Endothelial cell (in vitro differentiated cells): ENCODE results near the gene GPR15LG. TPM values are rescaled to one million over a fixed set of nuclear protein-coding genes. Genes with fewer than 3 reads are reported as not detected.
"Not testable (repeated sequence)": the region's sequence is repeated elsewhere in the genome, so short reads cannot be mapped to it uniquely, and the experiment has no call there.

ENCODE experiments used
- DNase-seq: peaks from one replicate; pipeline ENCODE4 v3.0.0; 2021; ENCODE audit warnings: low spot score
- H3K27ac Mint-ChIP-seq: one replicate; pipeline ENCODE4 v1.8.0; 2021; ENCODE audit warnings: mixed read lengths, inconsistent platforms; ENCODE audit not compliant: unreplicated experiment
- H3K27me3 Mint-ChIP-seq: one replicate; pipeline ENCODE4 v1.8.0; 2021; ENCODE audit warnings: mild to moderate bottlenecking, moderate library complexity, mixed read lengths, inconsistent platforms; ENCODE audit not compliant: unreplicated experiment
- H3K36me3 Mint-ChIP-seq: one replicate; pipeline ENCODE4 v1.8.0; 2021; ENCODE audit warnings: mild to moderate bottlenecking, low read depth, mixed read lengths, inconsistent platforms; ENCODE audit not compliant: unreplicated experiment
- H3K4me1 Mint-ChIP-seq: one replicate; pipeline ENCODE4 v1.8.0; 2021; ENCODE audit warnings: mild to moderate bottlenecking, mixed read lengths, inconsistent platforms; ENCODE audit not compliant: unreplicated experiment
- H3K4me3 Mint-ChIP-seq: one replicate; pipeline ENCODE4 v1.8.0; 2021; ENCODE audit warnings: mild to moderate bottlenecking, mixed read lengths, inconsistent platforms; ENCODE audit not compliant: unreplicated experiment
- H3K9me3 Mint-ChIP-seq: one replicate; pipeline ENCODE4 v1.8.0; 2021; ENCODE audit warnings: mixed read lengths, inconsistent platforms; ENCODE audit not compliant: unreplicated experiment
- long read RNA-seq: library from polyadenylated mRNA; unstranded; transcript quantifications from one replicate; pipeline ENCODE4 v2.0.0, GENCODE V29; 2020; ENCODE audit not compliant: unreplicated experiment
- total RNA-seq: library from RNA; stranded (reverse); fragmentation: NEBNext Ultra II Directional; extraction: Animal tissue kit (Norgen Biotek cat#: 25700); gene quantifications from one replicate; pipeline ENCODE4 v1.2.1, GENCODE V29; 2021; ENCODE audit not compliant: unreplicated experiment
- TF ChIP-seq, protein P1 (sequence below): fragments of 200-600 bp; sonication (generic); IDR thresholded peaks from one replicate; pipeline ENCODE4 v1.5.0; 2021; ENCODE audit warnings: antibody characterized with exemption; ENCODE audit not compliant: unreplicated experiment

GPR15LG gene
- total RNA-seq = not detected
- long read RNA-seq = 0 reads

GRCh38 chr10:84173501-84173929, at the start of gene GPR15LG:
TSS of gene GPR15LG (plus strand) at chr10:84173801. CDS start at chr10:84173852, 51 bp downstream.
- TF ChIP-seq, protein P1, sequence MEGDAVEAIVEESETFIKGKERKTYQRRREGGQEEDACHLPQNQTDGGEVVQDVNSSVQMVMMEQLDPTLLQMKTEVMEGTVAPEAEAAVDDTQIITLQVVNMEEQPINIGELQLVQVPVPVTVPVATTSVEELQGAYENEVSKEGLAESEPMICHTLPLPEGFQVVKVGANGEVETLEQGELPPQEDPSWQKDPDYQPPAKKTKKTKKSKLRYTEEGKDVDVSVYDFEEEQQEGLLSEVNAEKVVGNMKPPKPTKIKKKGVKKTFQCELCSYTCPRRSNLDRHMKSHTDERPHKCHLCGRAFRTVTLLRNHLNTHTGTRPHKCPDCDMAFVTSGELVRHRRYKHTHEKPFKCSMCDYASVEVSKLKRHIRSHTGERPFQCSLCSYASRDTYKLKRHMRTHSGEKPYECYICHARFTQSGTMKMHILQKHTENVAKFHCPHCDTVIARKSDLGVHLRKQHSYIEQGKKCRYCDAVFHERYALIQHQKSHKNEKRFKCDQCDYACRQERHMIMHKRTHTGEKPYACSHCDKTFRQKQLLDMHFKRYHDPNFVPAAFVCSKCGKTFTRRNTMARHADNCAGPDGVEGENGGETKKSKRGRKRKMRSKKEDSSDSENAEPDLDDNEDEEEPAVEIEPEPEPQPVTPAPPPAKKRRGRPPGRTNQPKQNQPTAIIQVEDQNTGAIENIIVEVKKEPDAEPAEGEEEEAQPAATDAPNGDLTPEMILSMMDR = no peak
- Mint-ChIP-seq H3K4me1 (peaks cover 3% of the 10 kb centered on the region), H3K27me3 (peaks cover 1% of the 10 kb centered on the region), H3K36me3 (no peaks in the 10 kb centered on the region), H3K9me3 (no peaks in the 10 kb centered on the region), H3K4me3 (no peak within 1 kb of the TSS), H3K27ac (no peak within 1 kb of the TSS)
- DNase-seq = no peak

DNA sequence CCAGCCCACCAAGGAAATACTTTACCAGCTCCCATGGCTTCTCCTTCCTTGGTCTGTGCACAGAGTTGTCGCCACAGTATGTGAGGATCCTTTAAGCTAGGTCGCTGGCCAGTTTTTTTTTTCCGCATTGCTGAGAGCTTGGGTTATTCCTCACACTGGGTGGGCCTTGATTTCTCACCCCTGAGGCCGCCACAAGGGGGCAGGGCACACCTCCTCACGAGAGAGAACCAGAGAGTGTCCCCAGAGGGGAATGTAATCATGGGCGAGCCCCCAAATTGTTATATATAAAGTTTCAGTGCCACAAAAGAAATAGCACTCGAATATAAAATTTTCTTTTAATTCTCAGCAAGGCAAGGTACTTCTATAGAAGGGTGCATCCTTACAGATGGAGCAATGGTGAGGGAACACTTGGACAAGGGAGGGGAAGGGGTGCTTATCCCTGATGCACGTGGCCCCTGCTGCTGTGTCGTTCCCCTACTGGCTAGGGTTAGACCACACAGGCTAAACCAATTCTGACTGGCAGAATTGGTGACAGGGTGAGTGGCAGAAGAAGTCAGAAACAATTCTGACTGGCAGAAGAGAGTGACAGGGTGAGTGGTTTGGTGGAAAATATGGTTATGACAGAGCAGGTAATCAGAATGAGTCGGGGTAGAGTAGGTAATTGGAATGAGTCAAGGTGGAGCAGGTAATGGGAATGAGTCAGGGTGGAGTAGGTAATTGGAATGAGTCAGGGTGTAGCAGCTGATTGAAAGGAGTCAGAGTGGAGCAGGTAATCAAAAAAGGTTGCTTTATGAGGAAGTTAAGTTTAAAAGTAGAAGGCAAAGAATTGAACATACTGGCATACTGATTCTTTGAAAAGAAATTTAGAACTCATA, 47.5 kb upstream of the GPR15LG start:
- peaks cover 10% of the 10 kb centered on the region for H3K9me3 Mint-ChIP-seq
- DNase-seq = not testable (repeated sequence)

GRCh38 chr10:84126785-84127167, 46.8 kb upstream of the GPR15LG start:
- no peaks in the 10 kb centered on the region for H3K36me3 Mint-ChIP-seq

More for the DNA sequence above, 47.5 kb upstream of the GPR15LG start:
- TF ChIP-seq, protein P1 = peak; percentile 10
- not testable (repeated sequence) for H3K27me3 Mint-ChIP-seq, H3K36me3 Mint-ChIP-seq, H3K4me1 Mint-ChIP-seq, H3K27ac Mint-ChIP-seq
- peak overlapping the region; percentile 60 for H3K4me3 Mint-ChIP-seq

DNA sequence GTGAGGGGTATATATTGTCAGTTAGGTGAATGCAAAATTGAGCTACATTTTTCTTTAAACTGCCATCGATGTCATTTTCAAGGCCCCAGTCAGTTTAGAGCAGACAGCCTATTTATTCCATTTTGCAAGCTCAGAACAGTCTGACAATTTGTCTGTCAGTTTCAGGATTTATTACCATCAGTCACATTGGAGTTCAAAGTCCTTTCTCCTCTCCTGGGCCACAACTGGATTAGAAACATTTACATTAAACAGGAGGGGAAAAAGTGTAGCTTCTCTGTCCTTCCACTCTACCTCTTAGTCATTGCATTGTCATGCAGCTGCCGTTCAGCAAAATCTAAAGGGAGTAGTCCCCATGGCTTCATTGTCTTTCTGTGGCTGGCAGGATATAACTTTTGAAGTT, 37.8 kb upstream of the GPR15LG start:
- Mint-ChIP-seq H3K9me3 (no peaks in the 10 kb centered on the region), H3K27me3 (peaks cover 5% of the 10 kb centered on the region), H3K36me3 (no peaks in the 10 kb centered on the region), H3K4me3 (no peak overlapping the region), H3K27ac (no peak overlapping the region), H3K4me1 (peaks cover 10% of the 10 kb centered on the region)
- TF ChIP-seq, protein P1 = no peak
- DNase-seq = no peak

More at GRCh38 chr10:84126785-84127167, 46.8 kb upstream of the GPR15LG start:
- Mint-ChIP-seq H3K4me1 (no peaks in the 10 kb centered on the region), H3K9me3 (peaks cover 10% of the 10 kb centered on the region), H3K4me3 (no peak overlapping the region), H3K27ac (no peak overlapping the region), H3K27me3 (peaks cover 9% of the 10 kb centered on the region)
- TF ChIP-seq, protein P1 = no peak
- DNase-seq = no peak

DNA sequence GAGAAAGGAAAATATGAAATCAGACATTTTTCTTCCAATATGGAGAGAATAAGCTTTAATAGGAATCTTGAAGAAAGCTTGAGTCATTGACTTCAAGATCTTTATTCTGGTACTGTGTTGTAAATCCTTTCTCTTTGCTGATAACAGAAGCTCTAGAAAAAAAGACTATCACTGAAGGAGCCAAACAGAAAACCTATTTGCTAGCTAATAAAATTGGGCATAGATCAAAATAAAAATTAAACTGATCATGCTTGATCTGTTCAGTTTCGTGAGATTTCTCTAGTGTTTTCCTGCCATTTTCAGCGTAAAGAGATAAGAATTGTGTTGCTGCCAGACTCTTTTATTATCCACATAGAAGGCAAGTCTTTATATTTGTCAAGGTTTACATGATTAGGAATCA, 35.8 kb upstream of the GPR15LG start:
- H3K27ac Mint-ChIP-seq = no peak overlapping the region
- no peak for DNase-seq
- no peak overlapping the region for H3K4me3 Mint-ChIP-seq

More for the DNA sequence above, 35.8 kb upstream of the GPR15LG start:
- peaks cover 10% of the 10 kb centered on the region for H3K4me1 Mint-ChIP-seq
- H3K36me3 Mint-ChIP-seq = no peaks in the 10 kb centered on the region
- no peaks in the 10 kb centered on the region for H3K9me3 Mint-ChIP-seq
- TF ChIP-seq, protein P1 = no peak
- H3K27me3 Mint-ChIP-seq = peaks cover 5% of the 10 kb centered on the region
